ENCODE measurements around the gene MYT1. TPM values are rescaled to one million over a fixed set of nuclear protein-coding genes. Genes with fewer than 3 reads are reported as not detected.

The MYT1 gene
- polyA plus RNA-seq, 1 donor from 2014 or later, result 35.8 TPM

Small RNAs within 50 kb of the gene (small RNA-seq; reads per million reads assigned to genes)
- 0 reads per million in 3 experiments for gene AL137028.2

Other genes starting within 250 kb of the MYT1 start
- gene UCKL1, start 208.0 kb upstream of the MYT1 start, polyA plus RNA-seq, result 58.9 and 66.8 TPM in 2 replicates
- 21.6 and 25.7 TPM in 2 replicates for gene ZNF512B, start 194.5 kb upstream of the MYT1 start, polyA plus RNA-seq
- 23.3 and 28.7 TPM in 2 replicates for gene SAMD10, start 184.8 kb upstream of the MYT1 start, polyA plus RNA-seq
- 91.9 and 94.4 TPM in 2 replicates for gene PRPF6, start 183.3 kb upstream of the MYT1 start, polyA plus RNA-seq
- 6.0 and 6.4 TPM in 2 replicates for gene C20orf204, start 128.3 kb upstream of the MYT1 start, polyA plus RNA-seq
- 0.12 TPM in 1 of 2 replicates, not detected in the other for gene SOX18, start 114.8 kb upstream of the MYT1 start, polyA plus RNA-seq
- 87.7 and 103 TPM in 2 replicates for gene TCEA2, start 101.3 kb upstream of the MYT1 start, polyA plus RNA-seq
- 2.6 and 3.4 TPM in 2 replicates for gene RGS19, start 84.9 kb upstream of the MYT1 start, polyA plus RNA-seq
- gene OPRL1, start 84.4 kb upstream of the MYT1 start, polyA plus RNA-seq, result 18.3 and 18.4 TPM in 2 replicates
- gene LKAAEAR1, start 80.1 kb upstream of the MYT1 start, polyA plus RNA-seq, result 9.3 and 16.3 TPM in 2 replicates
- not detected in 2 replicates for gene NPBWR2, start 56.9 kb upstream of the MYT1 start, polyA plus RNA-seq
- gene PCMTD2, start 91.3 kb downstream of the MYT1 start, polyA plus RNA-seq, result 267 and 270 TPM in 2 replicates

Measured in neural cell (in vitro differentiated cells).